PC-9 (cell line): ENCODE data around the gene ELAC1. TPM values are rescaled to one million over a fixed set of nuclear protein-coding genes. Genes with fewer than 3 reads are reported as not detected.

Source experiments
- BruUV-seq: library from RNA; stranded (reverse); fragments of 400-500 nt; replicated peaks from 2 replicates; lab custom pipeline; 2021; lab: Mats Ljungman, UMichigan
- CTCF ChIA-PET: fragments of 300-600 bp; sonication (Branson Sonifier 250); formaldehyde crosslinking; loops from one replicate; lab custom pipeline; 2022; ENCODE audit warnings: antibody characterized with exemption; lab: Charles Lee
- POLR2A ChIA-PET: fragments of 300-600 bp; sonication (Branson Sonifier 250); formaldehyde crosslinking; loops from one replicate; lab custom pipeline; 2022; ENCODE audit warnings: antibody characterized with exemption; ENCODE audit not compliant: unreplicated experiment; lab: Charles Lee
- DNase-seq, 2 experiments: peaks; one replicate each; pipeline versions ENCODE4 v3.0.0 to v3.0.0-alpha.2; 2015 to 2022; ENCODE audit warnings: mixed read lengths in 1 of 2
- H2AFZ ChIP-seq: fragments of 200-600 bp; sonication (generic); 2 replicates; pipeline ENCODE4 v1.8.1; 2017; ENCODE audit warnings: antibody characterized with exemption
- H3F3A ChIP-seq: fragments of 200-600 bp; sonication (generic); 2 replicates; pipeline ENCODE4 v1.8.1; 2017; ENCODE audit warnings: antibody characterized with exemption, mild to moderate bottlenecking, low read depth; ENCODE audit not compliant: insufficient read depth
- H3K27ac ChIP-seq: fragments of 200-600 bp; sonication (generic); 2 replicates; pipeline ENCODE4 v1.6.1; 2016; ENCODE audit warnings: mixed run types
- H3K27me3 ChIP-seq: fragments of 200-600 bp; sonication (generic); 2 replicates; pipeline ENCODE4 v1.6.1; 2016; ENCODE audit warnings: low read depth, mixed run types; ENCODE audit not compliant: insufficient read depth
- H3K36me3 ChIP-seq: fragments of 200-600 bp; sonication (generic); 2 replicates; pipeline ENCODE4 v1.6.1; 2016; ENCODE audit warnings: low read depth, mixed run types
- H3K4me1 ChIP-seq: fragments of 200-600 bp; sonication (generic); replicated peaks from 2 replicates; pipeline ENCODE4 v1.6.1; 2016; ENCODE audit warnings: mixed run types; ENCODE audit not compliant: insufficient read depth
- H3K4me2 ChIP-seq: fragments of 200-600 bp; sonication (generic); 2 replicates; pipeline ENCODE4 v1.6.1; 2017; ENCODE audit warnings: mixed run types
- H3K4me3 ChIP-seq: fragments of 200-600 bp; sonication (generic); 2 replicates; pipeline ENCODE4 v1.6.1; 2016; ENCODE audit warnings: mixed run types
- H3K79me2 ChIP-seq: fragments of 200-600 bp; sonication (generic); 2 replicates; pipeline ENCODE4 v1.6.1; 2017; ENCODE audit warnings: low read depth, mixed run types
- H3K9me2 ChIP-seq: fragments of 200-600 bp; sonication (generic); 2 replicates; pipeline ENCODE4 v1.8.1; 2017; ENCODE audit warnings: mild to moderate bottlenecking; ENCODE audit not compliant: insufficient read depth
- H3K9me3 ChIP-seq: fragments of 200-600 bp; sonication (generic); 2 replicates; pipeline ENCODE4 v1.8.1; 2016; ENCODE audit warnings: low read depth; ENCODE audit not compliant: insufficient read depth
- H4K20me1 ChIP-seq: fragments of 200-600 bp; sonication (generic); 2 replicates; pipeline ENCODE4 v1.8.1; 2017; ENCODE audit not compliant: insufficient read depth
- EZH2 ChIP-seq: fragments of 200-600 bp; sonication (generic); IDR thresholded peaks from 2 replicates; pipeline ENCODE4 v1.8.0; 2017; ENCODE audit warnings: antibody characterized with exemption, low read depth
- intact Hi-C: fragments of 100-400 bp; cut with micrococcal nuclease; formaldehyde crosslinking; loops from one replicate; pipeline ENCODE4 v1.10.0; 2022; ENCODE audit not compliant: unreplicated experiment
- total RNA-seq: library from RNA; stranded (reverse); gene quantifications from 2 replicates; pipeline ENCODE4 v1.2.3, GENCODE V29; 2021
- TF ChIP-seq, protein P1 (sequence below): fragments of 200-600 bp; sonication (generic); conservative IDR thresholded peaks from 2 replicates; pipeline ENCODE4 v1.6.1; 2017; ENCODE audit warnings: mixed run types, antibody characterized with exemption, mild to moderate bottlenecking, moderate library complexity

Gene ELAC1
- total RNA-seq, 1 experiment from 2014 or later = 6.0 TPM

DNA sequence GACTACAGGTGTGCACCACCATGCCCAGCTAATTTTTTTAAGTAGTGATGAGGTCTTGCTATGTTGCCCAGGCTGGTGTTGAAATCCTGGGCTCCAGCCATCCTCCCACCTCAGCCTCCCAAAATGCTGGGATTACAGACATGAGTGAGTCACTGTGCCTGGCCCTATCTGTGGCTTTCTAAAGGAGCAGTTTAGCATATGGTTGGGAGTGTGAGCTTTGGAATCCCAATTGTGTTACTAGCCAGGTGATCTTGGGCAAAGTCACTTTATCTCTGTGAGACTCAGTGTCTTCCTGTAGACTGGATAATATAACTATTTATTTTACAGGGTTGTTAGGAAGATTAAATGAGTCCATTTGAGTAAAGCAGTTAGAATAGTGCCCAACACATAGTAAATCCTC, 42.4 kb downstream of the ELAC1 start:
- BruUV-seq = no TSS peak
- POLR2A ChIA-PET = no interaction called here

GRCh38 chr18:51011709-51012108, 43.9 kb downstream of the ELAC1 start:
- intact Hi-C loops = no loop called here
- BruUV-seq = no TSS peak
- Histone ChIP-seq H3K4me2 (no peak overlapping the region), H3K4me3 (no peak overlapping the region), H4K20me1 (no peaks in the 10 kb centered on the region), H3K27ac (no peak overlapping the region), H3K27me3 (no peaks in the 10 kb centered on the region), H3F3A (no peaks in the 10 kb centered on the region), H3K9me3 (no peaks in the 10 kb centered on the region), H2AFZ (no peak overlapping the region), H3K4me1 (no peaks in the 10 kb centered on the region), H3K36me3 (no peaks in the 10 kb centered on the region), H3K79me2 (no peaks in the 10 kb centered on the region), H3K9me2 (no peaks in the 10 kb centered on the region)
- TF ChIP-seq, protein P1, sequence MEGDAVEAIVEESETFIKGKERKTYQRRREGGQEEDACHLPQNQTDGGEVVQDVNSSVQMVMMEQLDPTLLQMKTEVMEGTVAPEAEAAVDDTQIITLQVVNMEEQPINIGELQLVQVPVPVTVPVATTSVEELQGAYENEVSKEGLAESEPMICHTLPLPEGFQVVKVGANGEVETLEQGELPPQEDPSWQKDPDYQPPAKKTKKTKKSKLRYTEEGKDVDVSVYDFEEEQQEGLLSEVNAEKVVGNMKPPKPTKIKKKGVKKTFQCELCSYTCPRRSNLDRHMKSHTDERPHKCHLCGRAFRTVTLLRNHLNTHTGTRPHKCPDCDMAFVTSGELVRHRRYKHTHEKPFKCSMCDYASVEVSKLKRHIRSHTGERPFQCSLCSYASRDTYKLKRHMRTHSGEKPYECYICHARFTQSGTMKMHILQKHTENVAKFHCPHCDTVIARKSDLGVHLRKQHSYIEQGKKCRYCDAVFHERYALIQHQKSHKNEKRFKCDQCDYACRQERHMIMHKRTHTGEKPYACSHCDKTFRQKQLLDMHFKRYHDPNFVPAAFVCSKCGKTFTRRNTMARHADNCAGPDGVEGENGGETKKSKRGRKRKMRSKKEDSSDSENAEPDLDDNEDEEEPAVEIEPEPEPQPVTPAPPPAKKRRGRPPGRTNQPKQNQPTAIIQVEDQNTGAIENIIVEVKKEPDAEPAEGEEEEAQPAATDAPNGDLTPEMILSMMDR = no peak
- TF ChIP-seq EZH2 = no peak
- no peak for DNase-seq
- ChIA-PET POLR2A (no interaction called here), CTCF (no interaction called here)

More for the DNA sequence above, 42.4 kb downstream of the ELAC1 start:
- Histone ChIP-seq H3K27me3 (no peaks in the 10 kb centered on the region), H3K4me2 (no peak overlapping the region), H3K4me1 (no peaks in the 10 kb centered on the region), H3K79me2 (no peaks in the 10 kb centered on the region), H3F3A (no peaks in the 10 kb centered on the region), H3K9me3 (no peaks in the 10 kb centered on the region), H2AFZ (no peak overlapping the region), H3K4me3 (no peak overlapping the region), H4K20me1 (no peaks in the 10 kb centered on the region), H3K36me3 (no peaks in the 10 kb centered on the region), H3K27ac (no peak overlapping the region), H3K9me2 (no peaks in the 10 kb centered on the region)
- intact Hi-C loops = no loop called here
- CTCF ChIA-PET = no interaction called here
- no peak for TF ChIP-seq EZH2
- TF ChIP-seq, protein P1 = no peak
- DNase-seq = no peak

DNA sequence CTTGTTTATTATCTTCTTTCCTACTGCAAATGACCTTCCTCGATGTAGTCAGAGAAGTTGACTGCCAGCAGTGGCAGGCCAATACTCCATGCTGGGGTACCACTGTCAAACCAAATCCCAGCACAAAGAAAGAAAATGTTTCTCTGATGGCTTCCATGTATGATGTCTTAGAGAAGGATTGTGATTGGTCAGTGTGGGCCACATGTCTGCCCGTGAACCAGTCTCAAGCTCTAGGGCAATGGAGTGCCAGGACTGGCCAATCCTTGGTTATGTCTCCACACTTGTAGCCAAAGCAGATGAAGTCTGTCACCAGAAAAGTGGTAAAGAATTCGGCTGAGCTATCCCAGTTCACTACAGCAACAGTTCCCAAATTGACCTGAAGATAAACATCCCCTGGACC, 44.6 kb downstream of the ELAC1 start:
- CTCF ChIA-PET = no interaction called here
- intact Hi-C loops = no loop called here

More for the DNA sequence above, 44.6 kb downstream of the ELAC1 start:
- Histone ChIP-seq H3K36me3 (no peaks in the 10 kb centered on the region), H3F3A (no peaks in the 10 kb centered on the region), H2AFZ (no peak overlapping the region), H3K4me1 (no peaks in the 10 kb centered on the region), H3K79me2 (no peaks in the 10 kb centered on the region), H4K20me1 (no peaks in the 10 kb centered on the region), H3K27ac (no peak overlapping the region), H3K4me3 (no peak overlapping the region), H3K9me3 (no peaks in the 10 kb centered on the region), H3K27me3 (no peaks in the 10 kb centered on the region), H3K9me2 (no peaks in the 10 kb centered on the region), H3K4me2 (no peak overlapping the region)
- POLR2A ChIA-PET = no interaction called here
- no peak for DNase-seq
- BruUV-seq = no TSS peak
- TF ChIP-seq, protein P1 = no peak
- no peak for TF ChIP-seq EZH2
